Skeletal muscle cell (primary cell): ENCODE measurements around the gene AHCY.
A peak's percentile ranks its signal among the peaks of the same experiment; 100 is the strongest.
"Not testable (repeated sequence)": the region's sequence is repeated elsewhere in the genome, so short reads cannot be mapped to it uniquely, and the experiment has no call there.

Experiments
- DNase-seq: peaks from one replicate; pipeline ENCODE4 v3.0.0-alpha.2; 2010; ENCODE audit warnings: low read depth
- H3K4me3 ChIP-seq: 2 replicates; pipeline ENCODE4 v1.5.1; 2011; ENCODE audit warnings: low read depth, mild to moderate bottlenecking, control low read depth, low read length, moderate library complexity

AHCY gene

DNA sequence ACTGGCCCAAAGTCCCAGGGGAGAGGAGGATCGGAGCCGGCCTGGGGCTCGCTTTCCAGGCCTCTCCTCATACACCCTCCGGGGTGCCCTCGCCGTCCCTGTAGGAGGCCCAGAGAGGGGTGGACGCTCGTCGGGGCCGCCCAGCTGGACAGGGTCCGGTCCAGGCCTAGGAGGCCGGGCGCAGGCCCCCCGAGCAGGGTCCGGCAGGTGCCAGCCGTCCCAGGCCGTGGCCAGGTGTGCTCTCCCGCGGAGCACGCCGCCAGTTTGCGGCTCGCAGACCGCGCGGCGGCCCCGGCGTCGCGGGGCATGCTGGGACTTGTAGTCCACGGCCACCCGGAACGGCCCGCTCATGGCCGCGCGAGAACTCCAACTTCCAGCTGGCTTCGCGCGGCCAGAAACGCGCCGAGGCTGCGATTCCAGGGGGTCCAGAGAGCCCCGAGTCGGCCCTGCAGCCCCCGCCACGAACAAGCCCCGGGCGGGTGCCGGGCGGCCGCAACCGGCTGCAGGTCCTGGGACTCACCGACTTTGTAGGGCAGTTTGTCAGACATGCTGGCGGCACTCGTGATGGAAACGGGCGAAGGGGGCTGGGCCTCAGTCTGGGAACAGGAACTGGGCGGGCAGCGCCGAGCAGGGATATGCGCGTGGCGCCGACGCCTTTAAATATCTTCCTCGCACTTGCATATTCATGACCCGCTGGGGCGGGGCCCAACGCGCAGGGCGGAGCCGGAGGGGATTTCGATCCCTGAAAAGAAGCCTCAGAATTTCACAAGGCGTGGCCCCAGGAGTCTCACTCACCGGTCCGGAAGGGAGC lies at the start of gene AHCY:
AHCY (minus strand) TSS at position 633 of the 811 bp plus-strand sequence; CDS start at position 548, 85 bp downstream.
- peak within 1 kb of the TSS; percentile 86 for H3K4me3 ChIP-seq
- peak; percentile 88 for DNase-seq

DNA sequence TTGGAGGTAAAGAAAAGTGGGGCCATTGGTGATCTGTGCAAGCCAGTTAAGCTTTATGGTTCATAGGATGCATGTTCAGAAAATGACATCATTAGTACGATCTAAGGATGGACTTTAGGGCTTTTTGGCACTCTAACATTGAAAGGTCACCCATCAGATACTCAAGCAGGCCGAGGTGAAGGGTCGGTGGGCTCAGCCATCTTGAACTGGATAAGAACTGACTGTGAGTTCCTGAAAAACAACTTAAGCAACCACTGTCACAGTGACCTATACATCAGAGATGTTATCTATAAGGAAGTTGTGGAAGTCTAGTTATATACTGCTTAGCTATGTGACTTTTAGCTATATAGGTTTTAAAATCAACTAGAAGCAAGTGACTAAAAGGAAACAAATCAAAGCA lies 46.9 kb upstream of the AHCY start:
- H3K4me3 ChIP-seq, result no peak overlapping the region
- no peak for DNase-seq

DNA sequence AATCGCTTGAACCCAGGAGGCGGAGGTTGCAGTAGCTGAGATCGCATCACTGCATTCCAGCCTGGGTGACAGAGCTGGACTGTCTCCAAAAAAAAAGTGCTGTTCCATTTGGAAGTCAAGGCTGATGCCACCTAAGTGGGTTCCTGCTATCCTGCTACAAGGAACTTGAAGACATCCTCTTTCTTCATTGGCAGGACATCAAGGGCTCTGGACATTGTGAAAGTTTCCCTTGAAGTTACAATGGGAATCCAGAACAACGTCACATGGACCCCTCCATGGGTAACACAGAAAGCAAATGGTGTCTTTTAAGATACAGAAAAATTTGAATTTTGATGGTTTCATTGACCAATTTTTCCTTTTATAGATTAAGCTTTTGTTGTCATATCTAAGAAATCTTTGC lies 44.4 kb upstream of the AHCY start:
- no peak for DNase-seq

DNA sequence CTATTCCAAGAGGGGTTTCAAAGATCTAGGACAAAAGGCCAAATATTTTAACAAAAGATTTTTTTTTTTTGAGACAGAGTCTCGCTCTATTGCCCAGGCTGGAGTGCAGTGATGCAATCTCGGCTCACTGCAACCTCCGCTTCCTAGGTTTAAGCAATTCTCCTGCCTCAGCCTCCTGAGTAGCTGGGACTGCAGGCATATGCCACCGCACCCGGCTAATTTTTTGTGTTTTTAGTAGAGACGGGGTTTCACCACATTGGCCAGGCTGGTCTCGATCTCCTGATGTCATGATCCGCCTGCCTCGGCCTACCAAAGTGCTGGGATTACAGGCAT lies 43.3 kb upstream of the AHCY start:
- not testable (repeated sequence) for DNase-seq, H3K4me3 ChIP-seq

More for the DNA sequence above, 44.4 kb upstream of the AHCY start:
- no peak overlapping the region for H3K4me3 ChIP-seq

DNA sequence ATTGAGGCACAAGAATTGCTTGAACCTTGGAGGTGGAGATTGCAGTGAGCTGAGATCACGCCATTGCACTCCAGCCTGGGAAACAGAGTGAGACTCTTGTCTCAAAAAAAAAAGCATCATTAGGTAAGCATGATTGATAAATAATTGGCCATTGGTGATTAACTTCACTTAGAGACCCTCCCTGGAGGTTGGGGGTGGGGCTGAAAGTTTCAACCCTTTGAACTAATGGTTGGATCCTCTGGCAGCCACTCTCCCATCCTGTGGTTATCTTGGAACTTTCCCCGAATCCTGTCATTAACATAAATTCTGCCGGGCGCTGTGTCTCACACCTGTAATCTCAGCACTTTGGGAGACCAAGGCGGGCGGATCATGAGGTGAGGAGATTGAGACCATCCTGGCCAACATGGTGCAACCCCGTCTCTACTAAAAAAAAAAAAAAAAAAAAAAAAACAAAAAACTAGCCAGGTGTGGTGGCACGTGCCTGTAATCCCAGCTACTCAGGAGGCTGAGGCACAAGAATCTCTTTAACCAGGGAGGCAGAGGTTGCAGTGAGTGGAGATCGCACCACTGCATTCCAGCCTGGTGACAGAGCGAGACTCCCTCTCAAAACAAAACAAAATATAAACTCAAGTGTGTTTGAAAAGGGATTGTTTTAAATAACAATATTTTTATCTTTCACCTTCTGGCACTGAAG lies 42.8 kb upstream of the AHCY start:
- not testable (repeated sequence) for H3K4me3 ChIP-seq, DNase-seq

DNA sequence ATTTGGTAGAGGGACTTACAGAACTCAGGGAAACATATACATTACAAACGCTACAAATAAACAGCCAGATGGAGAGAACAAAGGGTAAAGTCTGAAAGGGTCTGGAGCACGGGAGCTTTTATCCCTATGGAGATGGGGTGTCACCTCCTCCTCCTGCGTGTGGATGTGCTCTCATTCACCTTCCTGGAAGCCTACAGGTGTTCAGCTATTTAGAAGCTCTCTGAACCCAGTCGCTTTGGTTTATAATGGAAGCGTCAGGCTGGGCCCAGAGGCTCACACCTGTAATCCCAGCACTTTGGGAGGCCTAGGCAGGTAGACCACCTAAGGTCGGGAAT lies 42.2 kb upstream of the AHCY start:
- H3K4me3 ChIP-seq, result no peak overlapping the region
- DNase-seq, result no peak

DNA sequence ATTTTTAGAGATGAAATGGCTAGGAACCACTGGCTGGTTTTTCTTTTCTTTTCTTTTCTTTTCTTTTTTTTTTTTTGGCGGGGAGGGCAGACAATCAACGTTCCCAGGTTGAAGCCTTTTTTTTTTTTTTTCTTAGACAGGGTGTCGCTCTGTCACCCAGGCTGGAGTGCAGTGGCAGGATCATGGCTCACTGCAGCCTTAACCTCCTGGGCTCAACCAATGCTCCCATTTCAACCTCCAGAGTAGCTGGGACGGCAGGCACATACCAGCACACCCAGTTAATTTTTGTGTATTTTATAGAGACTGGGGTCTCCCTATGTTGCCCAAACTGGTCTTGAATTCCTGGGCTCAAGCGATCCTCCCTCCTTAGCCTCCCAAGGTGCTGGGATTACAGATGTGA lies 41.1 kb upstream of the AHCY start:
- H3K4me3 ChIP-seq, result no peak overlapping the region
- no peak for DNase-seq

DNA sequence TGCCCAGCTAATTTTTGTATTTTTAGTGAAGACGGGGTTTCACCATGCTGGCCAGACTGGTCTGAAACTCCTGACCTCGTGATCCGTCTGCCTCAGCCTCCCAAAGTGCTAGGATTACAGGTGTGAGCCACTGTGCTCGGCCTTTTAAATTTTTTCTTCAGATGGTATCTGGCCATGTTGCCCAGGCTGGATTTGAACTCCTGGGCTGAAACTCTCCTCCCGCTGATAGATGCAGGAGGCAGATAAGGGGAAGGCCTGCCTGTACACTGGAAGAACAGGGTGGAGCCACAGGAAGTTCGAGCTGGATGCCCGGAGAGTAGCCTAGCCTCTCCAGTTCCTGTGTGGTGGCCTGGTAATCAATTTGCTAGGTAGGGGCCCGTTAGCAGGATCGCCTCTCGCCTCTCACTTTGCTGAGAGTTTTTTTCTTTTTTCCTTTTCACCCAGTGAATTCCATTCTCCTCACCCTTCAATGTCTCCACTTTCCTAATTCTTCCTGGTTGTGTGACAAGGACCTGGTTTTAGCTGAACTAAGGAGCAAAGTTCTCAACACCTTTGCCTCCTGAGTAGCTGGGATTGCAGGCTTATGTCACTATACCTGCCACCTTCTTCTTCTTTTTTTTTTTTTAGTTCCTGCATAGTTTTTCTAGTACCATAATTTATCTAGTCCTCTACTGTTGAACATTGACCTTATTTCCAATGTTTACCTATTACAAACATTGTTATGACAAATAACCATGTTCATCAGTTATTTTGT lies 40.5 kb upstream of the AHCY start:
- H3K4me3 ChIP-seq, result no peak overlapping the region
- DNase-seq, result no peak

DNA sequence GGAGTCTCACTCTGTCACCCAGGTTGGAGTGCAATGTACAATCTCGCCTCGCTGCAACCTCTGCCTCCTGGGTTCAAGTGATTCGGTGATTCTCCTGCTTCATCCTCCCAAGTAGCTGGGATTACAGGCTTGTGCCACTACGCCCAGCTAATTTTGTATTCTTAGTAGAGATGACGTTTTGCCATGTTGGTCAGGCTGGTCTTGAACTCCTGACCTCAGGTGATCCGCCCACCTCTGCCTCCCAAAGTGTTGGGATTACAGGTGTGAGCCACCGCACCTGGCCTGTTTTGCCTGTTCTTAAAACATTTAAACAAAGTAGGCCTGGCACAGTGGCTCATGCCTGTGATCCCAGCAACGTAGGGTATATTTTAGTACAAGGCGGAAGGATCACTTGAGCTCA lies 38.0 kb upstream of the AHCY start:
- H3K4me3 ChIP-seq, DNase-seq: not testable (repeated sequence)

DNA sequence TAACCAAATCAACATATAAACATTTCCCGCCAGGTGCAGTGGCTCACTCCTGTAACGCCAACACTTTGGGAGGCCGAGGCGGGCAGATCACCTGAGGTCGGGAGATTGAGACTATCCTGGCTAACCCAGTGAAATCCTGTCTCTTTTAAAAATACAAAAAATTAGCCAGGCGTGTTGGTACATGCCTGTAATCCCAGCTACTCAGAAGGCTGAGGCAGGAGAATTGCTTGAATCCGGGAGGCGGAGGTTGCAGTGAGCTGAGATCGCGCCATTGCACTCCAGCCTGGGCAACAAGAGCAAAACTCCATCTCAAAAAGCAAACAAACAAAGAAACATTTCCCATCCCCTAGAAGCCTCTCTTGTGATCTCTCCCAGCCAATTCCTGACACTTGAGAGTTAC lies 37.6 kb upstream of the AHCY start:
- H3K4me3 ChIP-seq, DNase-seq: not testable (repeated sequence)

DNA sequence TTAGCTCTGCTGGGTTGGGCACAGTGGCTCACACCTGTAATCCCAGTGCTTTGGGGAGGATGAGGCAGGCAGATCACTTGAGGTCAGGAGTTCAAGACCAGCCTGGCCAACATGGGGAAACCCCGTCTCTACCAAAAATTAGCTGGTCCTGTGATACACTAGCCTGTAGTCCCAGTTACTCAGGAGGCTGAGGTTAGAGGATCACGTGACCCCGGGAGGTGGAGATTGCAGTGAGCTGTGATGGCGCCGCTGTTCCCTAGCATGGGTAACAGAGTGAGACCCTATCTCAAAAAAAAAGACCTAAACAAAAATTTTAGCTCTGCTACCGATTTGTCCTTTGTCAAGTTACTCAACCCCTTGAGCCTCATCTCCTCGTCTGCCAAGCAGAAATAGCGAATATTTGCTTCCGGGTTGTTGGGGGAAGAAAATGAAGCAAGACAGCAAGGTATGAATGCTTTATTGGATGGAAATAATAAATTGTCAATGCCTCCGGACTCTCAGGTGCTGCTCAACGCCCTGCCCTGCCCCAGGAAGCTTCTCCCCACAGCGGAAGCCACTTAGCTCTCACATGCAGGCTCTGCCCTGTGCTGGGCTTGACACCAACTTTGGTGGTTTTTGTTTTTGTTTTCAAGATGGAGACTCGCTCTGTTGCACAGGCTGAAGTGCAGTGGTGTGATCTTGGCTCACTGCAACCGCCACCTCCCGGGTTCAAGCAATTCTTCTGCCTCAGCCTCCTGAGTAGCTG lies 35.0 kb upstream of the AHCY start:
- H3K4me3 ChIP-seq, result no peak overlapping the region
- DNase-seq, result no peak

DNA sequence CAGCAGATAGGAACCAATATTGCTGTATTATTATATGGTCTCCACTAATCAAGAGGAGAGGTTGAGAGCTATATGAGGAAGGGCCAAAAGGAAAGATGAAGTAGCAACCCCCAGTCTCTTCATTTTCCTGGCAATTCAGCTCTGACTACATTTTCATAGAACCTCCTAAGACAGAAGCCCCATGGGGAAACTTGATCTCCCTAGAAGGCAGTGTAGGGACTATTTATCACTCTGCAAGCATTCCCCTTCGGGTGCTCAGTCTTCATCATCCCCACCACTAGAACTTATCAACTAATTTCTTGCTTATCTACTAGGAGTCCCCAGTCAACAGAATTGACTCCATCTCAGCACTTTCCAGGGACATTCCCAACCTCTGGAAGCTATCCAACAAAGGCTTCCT lies 34.4 kb upstream of the AHCY start:
- DNase-seq, result no peak
- no peak overlapping the region for H3K4me3 ChIP-seq

DNA sequence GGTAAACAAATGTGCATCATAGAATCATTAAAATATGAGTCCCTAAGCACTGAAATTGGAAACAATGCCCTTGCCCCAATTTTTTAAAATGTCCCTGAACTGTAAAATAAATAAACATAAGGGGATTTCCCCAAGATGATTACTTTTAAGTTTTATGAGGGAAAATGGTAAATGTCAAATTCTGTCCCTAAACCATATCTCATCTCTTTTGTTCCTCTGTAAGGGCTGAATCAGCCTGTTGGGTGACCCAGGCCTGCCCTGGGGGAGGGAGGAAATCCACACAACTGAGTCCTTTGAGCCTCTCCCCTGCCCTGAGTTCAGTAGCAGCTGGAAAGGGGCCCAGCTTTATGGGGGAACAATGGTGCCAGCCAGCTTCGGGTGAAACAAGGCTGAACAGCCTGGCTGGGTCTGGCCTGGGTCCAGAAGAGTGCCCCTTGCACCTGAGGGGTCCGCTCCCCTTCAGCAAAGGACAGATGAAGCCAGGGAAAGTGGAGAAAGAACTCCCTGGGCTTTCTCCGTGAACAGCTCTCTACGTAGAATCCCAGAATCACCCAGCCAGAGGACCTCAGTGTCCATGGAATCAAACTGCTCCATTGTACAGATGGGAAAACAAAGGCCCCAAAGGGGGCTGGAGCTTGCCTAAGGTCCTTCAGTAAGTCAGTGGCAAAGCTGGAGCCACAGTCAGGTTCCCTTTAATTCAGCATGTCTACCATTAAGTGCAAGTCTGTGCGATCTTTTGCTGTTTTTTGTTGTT lies 31.7 kb upstream of the AHCY start:
- H3K4me3 ChIP-seq, result no peak overlapping the region
- DNase-seq, result no peak

DNA sequence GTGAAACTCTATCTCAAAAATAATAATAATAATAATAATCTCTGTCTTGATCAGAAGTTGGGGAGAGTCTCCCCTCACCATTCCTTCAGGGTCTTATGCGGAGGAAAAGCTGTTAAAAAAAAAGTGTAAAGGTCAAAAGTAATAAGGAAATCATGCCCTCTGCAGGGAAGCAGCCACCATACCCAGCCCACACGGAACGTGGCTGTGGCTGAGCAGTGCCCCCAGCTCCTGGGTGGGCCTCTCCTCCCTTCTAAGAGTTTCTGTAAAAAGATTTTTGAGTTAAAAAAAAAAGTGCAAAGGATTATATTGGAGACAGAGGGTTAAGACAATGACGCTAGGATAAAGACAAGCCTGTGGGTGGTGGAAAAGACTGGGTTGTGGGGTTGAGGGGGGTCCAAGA lies 30.6 kb upstream of the AHCY start:
- DNase-seq, result no peak
- H3K4me3 ChIP-seq, result no peak overlapping the region

DNA sequence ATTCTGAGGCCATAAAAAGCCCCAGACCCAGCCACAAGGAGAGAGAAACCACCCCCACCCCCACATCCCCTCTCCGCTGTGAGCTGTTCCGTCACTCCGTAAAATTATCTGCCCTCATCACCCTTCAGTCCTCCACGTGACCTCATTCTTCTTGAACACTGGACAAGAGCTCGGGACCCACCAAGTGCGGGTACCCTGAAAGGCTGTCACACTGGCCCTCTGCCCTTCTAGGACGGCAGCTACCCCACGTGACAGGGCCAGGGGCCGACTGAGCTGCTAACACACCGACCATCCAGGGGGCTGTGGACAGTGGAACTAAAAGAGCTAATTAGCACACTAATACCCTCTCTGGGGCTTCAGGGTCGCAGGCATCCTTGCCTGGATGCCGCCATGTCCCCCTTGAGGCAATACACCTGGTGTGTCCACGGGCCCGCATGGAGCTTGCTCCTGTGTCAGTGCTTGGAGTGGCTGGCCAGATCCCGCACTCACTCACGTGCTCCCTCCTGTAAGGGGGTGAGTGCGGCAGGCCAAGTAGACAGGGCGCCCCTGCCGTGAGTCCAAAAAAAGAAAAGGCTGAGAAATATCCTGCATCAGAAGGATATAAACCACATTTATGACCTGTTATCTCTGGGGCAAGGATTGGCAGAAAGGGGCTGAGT lies 29.2 kb upstream of the AHCY start:
- no peak overlapping the region for H3K4me3 ChIP-seq
- DNase-seq, result no peak

DNA sequence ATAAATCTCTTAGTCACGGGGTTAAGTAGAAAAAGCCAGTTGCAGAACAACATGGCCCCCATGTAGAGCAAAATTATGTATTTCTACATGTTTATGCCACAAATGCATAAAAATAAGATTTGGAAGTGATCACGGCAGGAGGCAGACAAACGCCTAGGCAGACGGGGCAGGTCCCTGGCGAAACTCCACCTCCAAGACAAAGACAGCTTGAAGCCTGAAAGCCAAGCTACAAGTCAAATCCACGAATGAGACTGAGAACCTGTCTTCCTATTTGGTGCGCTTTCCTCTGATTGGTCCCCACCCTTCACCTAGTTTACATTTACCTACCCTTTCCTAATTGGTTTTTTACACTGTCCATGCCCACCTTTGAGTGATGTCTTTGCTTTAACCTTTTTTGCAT lies 28.7 kb upstream of the AHCY start:
- H3K4me3 ChIP-seq, result no peak overlapping the region
- DNase-seq, result no peak

DNA sequence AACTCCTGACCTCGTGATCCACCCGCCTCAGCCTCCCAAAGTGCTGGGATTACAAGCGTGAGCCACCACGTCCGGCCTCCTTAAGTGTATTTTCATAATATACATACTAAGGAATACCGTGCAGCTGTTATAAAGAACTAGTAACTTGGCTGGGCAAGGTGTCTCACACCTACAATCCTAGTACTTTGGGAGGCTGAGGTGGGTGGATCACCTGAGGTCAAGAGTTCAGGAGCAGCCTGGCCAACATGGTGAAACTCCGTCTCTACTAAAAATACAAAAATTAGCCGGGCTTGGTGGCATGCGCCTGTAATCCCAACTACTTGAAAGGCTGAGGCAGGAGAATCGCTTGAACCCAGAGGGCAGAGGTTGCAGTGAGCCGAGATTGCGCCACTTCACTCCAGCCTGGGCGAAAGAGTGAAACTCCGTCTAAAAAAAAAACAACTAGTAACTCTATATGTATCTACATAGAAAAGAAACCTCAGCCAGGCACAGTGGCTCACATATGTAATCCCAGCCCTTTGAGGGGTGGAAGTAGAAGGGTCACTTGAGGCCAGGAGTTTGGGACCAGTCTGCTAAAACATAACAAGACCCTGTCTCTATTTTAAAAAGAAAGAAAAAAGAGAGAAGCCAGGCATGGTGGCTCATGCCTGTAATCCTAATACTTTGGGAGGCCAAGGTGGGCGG lies 27.8 kb upstream of the AHCY start:
- not testable (repeated sequence) for H3K4me3 ChIP-seq, DNase-seq
